Measurements from ENCODE around the gene INTS11. TPM values are rescaled to one million over a fixed set of nuclear protein-coding genes. Genes with fewer than 3 reads are reported as not detected.

The INTS11 gene
- total and polyA plus RNA-seq, 2 of the 13 experiments (the other 11 are each of a cell fraction or from before 2014, with no cell fraction given) = 52.8 to 94.8 TPM

- TF ChIP-seq ZNF512B (CRISPR knock-in tag; IDR thresholded peaks at IDR 0.05; ENCODE audit: borderline replicate concordance) (no peak), ZNF264 (CRISPR knock-in tag; IDR thresholded peaks at IDR 0.05) (peak; percentile 54; the same call in 1 of the 2 replicates), ELF4 (CRISPR knock-in tag; IDR thresholded peaks at IDR 0.05; ENCODE audit: borderline replicate concordance) (0 out of 2 replicates have a peak, but pooled peaks have one; percentile 24), ZMYM3 (CRISPR knock-in tag; IDR thresholded peaks at IDR 0.05) (0 out of 2 replicates have a peak, but pooled peaks have one; percentile 6), ZNF691 (CRISPR knock-in tag; IDR thresholded peaks at IDR 0.05; ENCODE audit: borderline replicate concordance, low read depth) (peak; percentile 50; the same call in 1 of the 2 replicates), GABPA (IDR thresholded peaks at IDR 0.05; ENCODE audit: low read depth, low read length) (no peak), GABPA (CRISPR knock-in tag; IDR thresholded peaks at IDR 0.05; ENCODE audit: low read depth) (peak; percentile 55), NKX3-1 (CRISPR knock-in tag; IDR thresholded peaks at IDR 0.05) (0 out of 2 replicates have a peak, but pooled peaks have one; percentile 23), SOX6 (IDR thresholded peaks at IDR 0.05) (no peak), SOX6 (CRISPR knock-in tag; IDR thresholded peaks at IDR 0.05) (peak; percentile 38; the same call in 1 of the 2 replicates), HNF1B (CRISPR knock-in tag; IDR thresholded peaks at IDR 0.05) (0 out of 2 replicates have a peak, but pooled peaks have one; percentile 18), ZNF564 (CRISPR knock-in tag; IDR thresholded peaks at IDR 0.05) (0 out of 2 replicates have a peak, but pooled peaks have one; percentile 44), GTF2F1 (IDR thresholded peaks at IDR 0.05; ENCODE audit: low read length) (no peak), ZFY (CRISPR knock-in tag; IDR thresholded peaks at IDR 0.05) (peak; percentile 75), JUN (CRISPR knock-in tag; IDR thresholded peaks at IDR 0.05) (0 out of 2 replicates have a peak, but pooled peaks have one; percentile 56), MED8 (CRISPR knock-in tag; IDR thresholded peaks at IDR 0.05; ENCODE audit: insufficient replicate concordance) (peak; percentile 6), TFE3 (CRISPR knock-in tag; IDR thresholded peaks at IDR 0.05) (peak; percentile 13; the same call in 1 of the 2 replicates), PLRG1 (conservative IDR thresholded peaks at IDR 0.05) (no peak), ZNF879 (CRISPR knock-in tag; IDR thresholded peaks at IDR 0.05) (0 out of 2 replicates have a peak, but pooled peaks have one; percentile 36), HNRNPK (IDR thresholded peaks at IDR 0.05; ENCODE audit: low read depth, low read length, poor library complexity, severe bottlenecking) (peak; percentile 86)
Measured at GRCh38 chr1:1307923-1308755, 16.3 kb downstream of the INTS11 start, which contains the start of the genes ACAP3 and PUSL1 (continued).
